SK-N-SH (cell line): Measurements from ENCODE around the gene ADGRG2. TPM values are rescaled to one million over a fixed set of nuclear protein-coding genes. Genes with fewer than 3 reads are reported as not detected.

Experiments used
- CTCF ChIA-PET: fragments of 300-600, 350-600 bp; formaldehyde crosslinking; extraction: SDS; loops from one replicate; lab custom pipeline; 2021; lab: Yijun Ruan, JAX
- POLR2A ChIA-PET: fragments of 350-600 bp; sonication (Branson Sonifier 250); formaldehyde crosslinking; extraction: SDS; loops from one replicate; lab custom pipeline; 2020; ENCODE audit warnings: antibody characterized with exemption, inconsistent platforms; lab: Yijun Ruan, JAX
- DNase-seq: peaks from one replicate; pipeline ENCODE4 v3.0.0; 2012
- H2AFZ ChIP-seq: fragments of 200-600 bp; sonication (generic); 2 replicates; pipeline ENCODE4 v1.8.1; 2016; ENCODE audit warnings: antibody characterized with exemption, mild to moderate bottlenecking, low read depth
- H3F3A ChIP-seq: fragments of 200-600 bp; sonication (generic); replicated peaks from 2 replicates; pipeline ENCODE3; 2016; ENCODE audit warnings: antibody characterized with exemption, mild to moderate bottlenecking; ENCODE audit not compliant: insufficient read depth
- H3K27ac ChIP-seq, 2 experiments: fragments of 200-500 bp in 1 of 2; fragments of 200-600 bp in 1 of 2; sonication (Bioruptor generic) in 1 of 2; sonication (generic), shearing (Covaris generic) in 1 of 2; 2 replicates each; pipeline versions ENCODE4 v1.5.1 to v1.6.1; 2014 to 2016; ENCODE audit warnings: low read depth in 2 of 2, inconsistent platforms in 1 of 2, low read length in 1 of 2, mild to moderate bottlenecking in 1 of 2, mixed read lengths in 1 of 2
- H3K27me3 ChIP-seq: fragments of 200-600 bp; sonication (generic), shearing (Covaris generic); 2 replicates; pipeline ENCODE4 v1.6.1; 2016; ENCODE audit warnings: mixed run types; ENCODE audit not compliant: insufficient read depth
- H3K36me3 ChIP-seq, 2 experiments: fragments of 200-500 bp in 1 of 2; fragments of 200-600 bp in 1 of 2; sonication (Bioruptor generic) in 1 of 2; sonication (generic) in 1 of 2; replicated peaks in 1 of 2; 2 replicates each; pipeline versions ENCODE3 to v1.5.1; 2014 to 2016; ENCODE audit warnings: low read length in 1 of 2, mild to moderate bottlenecking in 1 of 2; ENCODE audit not compliant: insufficient read depth in 2 of 2, control insufficient read depth in 1 of 2
- H3K4me1 ChIP-seq, 2 experiments: fragments of 200-500 bp in 1 of 2; fragments of 200-600 bp in 1 of 2; sonication (Bioruptor generic) in 1 of 2; sonication (generic), shearing (Covaris generic) in 1 of 2; 2 replicates each; pipeline versions ENCODE4 v1.5.1 to v1.6.1; 2014 to 2016; ENCODE audit warnings: low read depth in 1 of 2, low read length in 1 of 2, mixed run types in 1 of 2; ENCODE audit not compliant: insufficient read depth in 2 of 2, control insufficient read depth in 1 of 2
- H3K4me2 ChIP-seq: fragments of 200-600 bp; sonication (generic), shearing (Covaris generic); 2 replicates; pipeline ENCODE4 v1.6.1; 2017; ENCODE audit warnings: mixed run types
- H3K4me3 ChIP-seq, 2 experiments: fragments of 200-500 bp in 1 of 2; fragments of 200-600 bp in 1 of 2; sonication (Bioruptor generic) in 1 of 2; sonication (generic), shearing (Covaris generic) in 1 of 2; 2 replicates each; pipeline versions ENCODE4 v1.5.1 to v1.8.1; 2014 to 2016; ENCODE audit warnings: low read depth in 2 of 2, inconsistent platforms in 1 of 2, low read length in 1 of 2, mild to moderate bottlenecking in 1 of 2, mixed read lengths in 1 of 2, moderate library complexity in 1 of 2
- H3K79me2 ChIP-seq: fragments of 200-600 bp; sonication (generic); 2 replicates; pipeline ENCODE4 v1.8.1; 2017; ENCODE audit warnings: mild to moderate bottlenecking; ENCODE audit not compliant: insufficient read depth
- H3K9ac ChIP-seq: fragments of 200-600 bp; sonication (generic); 2 replicates; pipeline ENCODE4 v1.6.1; 2017; ENCODE audit warnings: mixed run types
- H3K9me2 ChIP-seq: fragments of 200-600 bp; sonication (generic); 2 replicates; pipeline ENCODE4 v1.6.1; 2017; ENCODE audit warnings: mixed run types
- H3K9me3 ChIP-seq: fragments of 200-600 bp; sonication (generic); 2 replicates; pipeline ENCODE4 v1.6.1; 2017; ENCODE audit warnings: mixed run types, mild to moderate bottlenecking, moderate library complexity
- H4K20me1 ChIP-seq: fragments of 200-600 bp; sonication (generic); 2 replicates; pipeline ENCODE4 v1.6.1; 2017; ENCODE audit warnings: mild to moderate bottlenecking, mixed run types; ENCODE audit not compliant: insufficient read depth
- CHD2 ChIP-seq: fragments of 150-350 bp; IDR thresholded peaks from 2 replicates; pipeline ENCODE4 v1.6.1; 2018; ENCODE audit warnings: low read length; ENCODE audit not compliant: partially characterized antibody
- ELF1 ChIP-seq: IDR thresholded peaks from 2 replicates; pipeline ENCODE4 v1.4.0; 2012
- EP300 ChIP-seq, 2 experiments: IDR thresholded peaks; 2 replicates each; pipeline versions ENCODE4 v1.4.0 to v1.6.1; 2012; ENCODE audit warnings: borderline replicate concordance in 1 of 2, low read depth in 1 of 2, low read length in 1 of 2
- EZH2phosphoT487 ChIP-seq: fragments of 200-600 bp; sonication (generic); IDR thresholded peaks from 2 replicates; pipeline ENCODE4 v1.6.1; 2017; ENCODE audit warnings: low read depth, mixed run types, mild to moderate bottlenecking, antibody characterized with exemption, moderate library complexity, borderline replicate concordance
- FOXJ3 ChIP-seq: sonication (generic); formaldehyde crosslinking; IDR thresholded peaks from 2 replicates; pipeline ENCODE4 v1.5.1; 2020; ENCODE audit warnings: mild to moderate bottlenecking, missing genetic modification reagents
- GABPA ChIP-seq: IDR thresholded peaks from 2 replicates; pipeline ENCODE4 v1.4.0; 2012; ENCODE audit warnings: low read depth, mild to moderate bottlenecking
- JUND ChIP-seq: IDR thresholded peaks from 2 replicates; pipeline ENCODE4 v1.4.0; 2012
- RAD21 ChIP-seq: IDR thresholded peaks from 2 replicates; pipeline ENCODE4 v1.6.1; 2012; ENCODE audit warnings: mild to moderate bottlenecking, low read length
- RFX5 ChIP-seq: IDR thresholded peaks from 2 replicates; pipeline ENCODE4 v1.6.1; 2012; ENCODE audit warnings: mild to moderate bottlenecking, improper control_type of control experiment, low read length
- SIN3A ChIP-seq: IDR thresholded peaks from 2 replicates; pipeline ENCODE4 v1.6.1; 2012; ENCODE audit warnings: low read depth, mild to moderate bottlenecking, low read length, moderate library complexity, borderline replicate concordance
- YY1 ChIP-seq: IDR thresholded peaks from 2 replicates; pipeline ENCODE4 v1.4.0; 2012; ENCODE audit warnings: low read depth, mild to moderate bottlenecking
- WGBS: methylation state at CpG from one replicate; pipeline ENCODE4 v1.1.6; 2017; ENCODE audit warnings: low lambda C conversion rate; 5-methylcytosine and 5-hydroxymethylcytosine counted together
- polyA plus RNA-seq, 3 experiments: library from polyadenylated mRNA; depleted of rRNA; stranded (reverse); fragments of >200 nt; gene quantifications; 2 replicates each; pipeline ENCODE4 v1.2.3, GENCODE V29; 2012
- TF ChIP-seq, protein P1 (sequence below): IDR thresholded peaks from 2 replicates; pipeline ENCODE4 v1.6.1; 2012; ENCODE audit warnings: mild to moderate bottlenecking, low read depth, low read length, moderate library complexity

Gene ADGRG2
- polyA plus RNA-seq, 1 of the 3 experiments (the other 2 are of a cell fraction): 0.08 TPM

DNA sequence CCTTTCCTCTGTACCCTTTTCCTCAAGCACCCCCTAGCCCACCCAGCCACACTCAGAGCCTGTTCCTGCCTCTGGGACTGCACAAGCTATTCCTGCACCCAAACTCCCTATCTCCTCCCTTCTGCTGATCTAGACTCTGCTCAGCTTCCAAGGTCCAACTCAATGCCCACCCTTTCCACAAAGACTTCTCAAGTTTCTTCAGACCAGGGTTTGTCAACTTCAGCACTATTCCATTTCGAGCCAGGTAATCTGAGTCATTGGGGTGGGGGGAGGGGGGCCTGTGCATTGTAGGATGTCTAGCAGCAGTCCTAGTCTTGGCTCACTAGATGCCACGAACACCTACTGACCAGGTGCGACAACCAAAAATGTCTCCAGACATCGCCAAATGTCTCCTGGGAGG lies 175.7 kb downstream of the ADGRG2 start (continued):
- TF ChIP-seq, protein P1, sequence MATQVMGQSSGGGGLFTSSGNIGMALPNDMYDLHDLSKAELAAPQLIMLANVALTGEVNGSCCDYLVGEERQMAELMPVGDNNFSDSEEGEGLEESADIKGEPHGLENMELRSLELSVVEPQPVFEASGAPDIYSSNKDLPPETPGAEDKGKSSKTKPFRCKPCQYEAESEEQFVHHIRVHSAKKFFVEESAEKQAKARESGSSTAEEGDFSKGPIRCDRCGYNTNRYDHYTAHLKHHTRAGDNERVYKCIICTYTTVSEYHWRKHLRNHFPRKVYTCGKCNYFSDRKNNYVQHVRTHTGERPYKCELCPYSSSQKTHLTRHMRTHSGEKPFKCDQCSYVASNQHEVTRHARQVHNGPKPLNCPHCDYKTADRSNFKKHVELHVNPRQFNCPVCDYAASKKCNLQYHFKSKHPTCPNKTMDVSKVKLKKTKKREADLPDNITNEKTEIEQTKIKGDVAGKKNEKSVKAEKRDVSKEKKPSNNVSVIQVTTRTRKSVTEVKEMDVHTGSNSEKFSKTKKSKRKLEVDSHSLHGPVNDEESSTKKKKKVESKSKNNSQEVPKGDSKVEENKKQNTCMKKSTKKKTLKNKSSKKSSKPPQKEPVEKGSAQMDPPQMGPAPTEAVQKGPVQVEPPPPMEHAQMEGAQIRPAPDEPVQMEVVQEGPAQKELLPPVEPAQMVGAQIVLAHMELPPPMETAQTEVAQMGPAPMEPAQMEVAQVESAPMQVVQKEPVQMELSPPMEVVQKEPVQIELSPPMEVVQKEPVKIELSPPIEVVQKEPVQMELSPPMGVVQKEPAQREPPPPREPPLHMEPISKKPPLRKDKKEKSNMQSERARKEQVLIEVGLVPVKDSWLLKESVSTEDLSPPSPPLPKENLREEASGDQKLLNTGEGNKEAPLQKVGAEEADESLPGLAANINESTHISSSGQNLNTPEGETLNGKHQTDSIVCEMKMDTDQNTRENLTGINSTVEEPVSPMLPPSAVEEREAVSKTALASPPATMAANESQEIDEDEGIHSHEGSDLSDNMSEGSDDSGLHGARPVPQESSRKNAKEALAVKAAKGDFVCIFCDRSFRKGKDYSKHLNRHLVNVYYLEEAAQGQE: no peak
- TF ChIP-seq JUND: no peak

- WGBS: 57% methylated on average over 6 of the region's 6 CpGs
- Histone ChIP-seq H3K9me3 (no peaks in the 10 kb centered on the region), H3K36me3 (peaks cover 5 to 9% of the 10 kb centered on the region in 2 experiments), H3K27ac (no peak overlapping the region), H3K4me3 (no peak overlapping the region), H3K9ac (no peak overlapping the region), H3K9me2 (no peaks in the 10 kb centered on the region), H2AFZ (no peak overlapping the region)
- ChIA-PET POLR2A (no interaction called here), CTCF (no interaction called here)
- TF ChIP-seq EZH2phosphoT487 (no peak), RFX5 (no peak), SIN3A (no peak), GABPA (no peak), ELF1 (no peak), FOXJ3 (no peak), CHD2 (no peak), EP300 (IDR thresholded peaks at IDR 0.05; ENCODE audit: borderline replicate concordance in 1 of 2, low read depth in 1 of 2, low read length in 1 of 2) (no peak), RAD21 (no peak), YY1 (no peak)
- TF ChIP-seq, protein P1: no peak
- TF ChIP-seq, all 33 proteins: peak for 0
- Histone ChIP-seq H3K79me2 (no peaks in the 10 kb centered on the region), H3F3A (no peaks in the 10 kb centered on the region), H3K4me2 (no peak overlapping the region), H3K4me1 (no peaks in the 10 kb centered on the region), H3K27me3 (no peaks in the 10 kb centered on the region; the same call in 1 of the 2 replicates), H4K20me1 (no peaks in the 10 kb centered on the region)
- DNase-seq: no peak
Measured at GRCh38 chrX:18946157-18946556, 176.1 kb downstream of the ADGRG2 start.
